IMR-90 (cell line): ENCODE data around the gene PTPRF. TPM values are rescaled to one million over a fixed set of nuclear protein-coding genes. Genes with fewer than 3 reads are reported as not detected.

Experiments used
- ATAC-seq: fragments of 200-7000 bp; cut with Tn5 transposase; 2 replicates; pipeline ENCODE4 v1.9.1; 2020; ENCODE audit warnings: low read depth, mild to moderate bottlenecking, moderate library complexity
- BruUV-seq: library from RNA; stranded (reverse); fragments of 400-500 nt; replicated peaks from 2 replicates; lab custom pipeline; 2021; lab: Mats Ljungman, UMichigan
- CTCF ChIA-PET: fragments of 300-600 bp; formaldehyde crosslinking; extraction: SDS; loops from one replicate; lab custom pipeline; 2021; ENCODE audit warnings: antibody characterized with exemption; lab: Yijun Ruan, JAX
- POLR2A ChIA-PET: fragments of 300-600 bp; sonication (Branson Sonifier 250); formaldehyde crosslinking; loops from one replicate; lab custom pipeline; 2022; ENCODE audit warnings: antibody characterized with exemption; ENCODE audit not compliant: unreplicated experiment; lab: Charles Lee
- DNase-seq: peaks from one replicate; pipeline ENCODE4 v3.0.0; 2013
- H2AFZ ChIP-seq: replicated peaks from 2 replicates; pipeline ENCODE3; 2013; ENCODE audit warnings: low read length, mild to moderate bottlenecking; ENCODE audit not compliant: poor library complexity
- H2AK5ac ChIP-seq: 2 replicates; pipeline ENCODE4 v1.6.1; 2013; ENCODE audit warnings: low read depth, low read length, inconsistent platforms
- H2AK9ac ChIP-seq: replicated peaks from 2 replicates; pipeline ENCODE3; 2013; ENCODE audit warnings: mild to moderate bottlenecking, low read depth, low read length, moderate library complexity; ENCODE audit not compliant: poor library complexity
- H2BK120ac ChIP-seq: 2 replicates; pipeline ENCODE4 v1.6.1; 2013; ENCODE audit warnings: low read depth, low read length, inconsistent platforms
- H2BK15ac ChIP-seq: 3 replicates; pipeline ENCODE4 v1.6.1; 2013; ENCODE audit warnings: low read depth, low read length, inconsistent platforms
- H2BK20ac ChIP-seq: 2 replicates; pipeline ENCODE4 v1.6.1; 2013; ENCODE audit warnings: low read depth, mild to moderate bottlenecking, inconsistent platforms, low read length, moderate library complexity
- H2BK5ac ChIP-seq: 2 replicates; pipeline ENCODE4 v1.6.1; 2013; ENCODE audit warnings: mild to moderate bottlenecking, low read depth, low read length, inconsistent platforms; ENCODE audit not compliant: poor library complexity, severe bottlenecking
- H3K14ac ChIP-seq: replicated peaks from 2 replicates; pipeline ENCODE4 v1.6.1; 2013; ENCODE audit warnings: low read depth, low read length, inconsistent platforms
- H3K18ac ChIP-seq: 2 replicates; pipeline ENCODE4 v1.6.1; 2013; ENCODE audit warnings: low read depth, low read length, control low read depth
- H3K23ac ChIP-seq: 2 replicates; pipeline ENCODE4 v1.6.1; 2013; ENCODE audit warnings: low read depth, low read length, inconsistent platforms
- H3K27ac ChIP-seq: 2 replicates; pipeline ENCODE4 v1.5.1; 2013; ENCODE audit warnings: mild to moderate bottlenecking, control low read depth, low read length; ENCODE audit not compliant: insufficient read depth
- H3K27me3 ChIP-seq: 2 replicates; pipeline ENCODE4 v1.6.1; 2013; ENCODE audit warnings: low read length; ENCODE audit not compliant: control insufficient read depth, insufficient read depth
- H3K36me3 ChIP-seq: 2 replicates; pipeline ENCODE4 v1.6.1; 2013; ENCODE audit warnings: low read length, mixed read lengths; ENCODE audit not compliant: control insufficient read depth, insufficient read depth
- H3K4ac ChIP-seq: 2 replicates; pipeline ENCODE4 v1.6.1; 2013; ENCODE audit warnings: low read depth, low read length, inconsistent platforms
- H3K4me1 ChIP-seq: 2 replicates; pipeline ENCODE4 v1.6.1; 2013; ENCODE audit warnings: low read length, mixed read lengths; ENCODE audit not compliant: control insufficient read depth, insufficient read depth
- H3K4me2 ChIP-seq: 2 replicates; pipeline ENCODE4 v1.6.1; 2013; ENCODE audit warnings: low read depth, mild to moderate bottlenecking, control low read depth, low read length, moderate library complexity
- H3K4me3 ChIP-seq: 2 replicates; pipeline ENCODE4 v1.5.1; 2013; ENCODE audit warnings: low read depth, mild to moderate bottlenecking, control low read depth, low read length, moderate library complexity; ENCODE audit not compliant: insufficient read depth
- H3K56ac ChIP-seq: 2 replicates; pipeline ENCODE4 v1.6.1; 2013; ENCODE audit warnings: low read length, inconsistent platforms; ENCODE audit not compliant: insufficient read depth; ENCODE audit errors: extremely low read depth
- H3K79me1 ChIP-seq, 2 experiments: 2 replicates each; pipeline ENCODE4 v1.6.1; 2013; ENCODE audit warnings: low read length in 2 of 2, inconsistent platforms in 1 of 2, low read depth in 1 of 2
- H3K9ac ChIP-seq: 2 replicates; pipeline ENCODE4 v1.6.1; 2013; ENCODE audit warnings: low read depth, low read length, control low read depth
- H3K9me1 ChIP-seq: 2 replicates; pipeline ENCODE4 v1.6.1; 2013; ENCODE audit warnings: low read length, inconsistent platforms; ENCODE audit not compliant: insufficient read depth
- H3K9me3 ChIP-seq: 2 replicates; pipeline ENCODE4 v1.6.1; 2013; ENCODE audit warnings: low read length; ENCODE audit not compliant: control insufficient read depth, insufficient read depth
- H4K20me1 ChIP-seq: 2 replicates; pipeline ENCODE4 v1.6.1; 2013; ENCODE audit warnings: low read length, inconsistent platforms; ENCODE audit not compliant: insufficient read depth
- H4K5ac ChIP-seq: 2 replicates; pipeline ENCODE4 v1.6.1; 2013; ENCODE audit warnings: mild to moderate bottlenecking, low read depth, low read length, control low read depth
- H4K8ac ChIP-seq, 2 experiments: 2 replicates each; pipeline ENCODE4 v1.6.1; 2013; ENCODE audit warnings: low read depth in 2 of 2, low read length in 2 of 2, control low read depth in 1 of 2, inconsistent platforms in 1 of 2
- H4K91ac ChIP-seq: 2 replicates; pipeline ENCODE4 v1.6.1; 2013; ENCODE audit warnings: low read depth, low read length, inconsistent platforms; ENCODE audit not compliant: insufficient read depth
- BHLHE40 ChIP-seq: fragments of 150-350 bp; IDR thresholded peaks from 2 replicates; pipeline ENCODE4 v1.6.1; 2016; ENCODE audit warnings: mild to moderate bottlenecking, low read depth, low read length
- CHD1 ChIP-seq: IDR thresholded peaks from 2 replicates; pipeline ENCODE4 v1.6.1; 2012; ENCODE audit warnings: low read depth, low read length, improper control_type of control experiment
- CTCF ChIP-seq: conservative IDR thresholded peaks from 2 replicates; pipeline ENCODE4 v1.5.1; 2012; ENCODE audit warnings: mild to moderate bottlenecking, low read depth, low read length, improper control_type of control experiment
- FOS ChIP-seq: fragments of 150-350 bp; IDR thresholded peaks from 2 replicates; pipeline ENCODE4 v1.6.1; 2016; ENCODE audit warnings: low read depth, low read length
- MAFK ChIP-seq: IDR thresholded peaks from 2 replicates; pipeline ENCODE4 v1.6.1; 2012; ENCODE audit warnings: low read depth, low read length, improper control_type of control experiment
- MAZ ChIP-seq: IDR thresholded peaks from 2 replicates; pipeline ENCODE4 v1.6.1; 2012; ENCODE audit warnings: low read depth, mild to moderate bottlenecking, low read length, improper control_type of control experiment, moderate library complexity, borderline replicate concordance
- MXI1 ChIP-seq: IDR thresholded peaks from 2 replicates; pipeline ENCODE4 v1.6.1; 2012; ENCODE audit warnings: low read depth, mild to moderate bottlenecking, low read length, moderate library complexity, borderline replicate concordance
- NFE2L2 ChIP-seq: fragments of 150-350 bp; IDR thresholded peaks from 2 replicates; pipeline ENCODE4 v1.6.1; 2016; ENCODE audit warnings: low read depth, mild to moderate bottlenecking, low read length
- RAD21 ChIP-seq: IDR thresholded peaks from 2 replicates; pipeline ENCODE4 v1.6.1; 2012; ENCODE audit warnings: low read length, improper control_type of control experiment
- RFX5 ChIP-seq: IDR thresholded peaks from 2 replicates; pipeline ENCODE4 v1.8.0; 2012; ENCODE audit warnings: low read depth, mild to moderate bottlenecking, low read length, moderate library complexity
- SMC3 ChIP-seq: fragments of 150-350 bp; IDR thresholded peaks from 2 replicates; pipeline ENCODE4 v1.6.1; 2016; ENCODE audit warnings: low read depth, mild to moderate bottlenecking, antibody characterized with exemption, low read length, moderate library complexity
- USF2 ChIP-seq: fragments of 150-350 bp; IDR thresholded peaks from 2 replicates; pipeline ENCODE4 v1.6.1; 2017; ENCODE audit warnings: mild to moderate bottlenecking, antibody characterized with exemption, low read length, low read depth
- WGBS, 2 experiments: methylation state at CpG; one replicate each; pipeline versions ENCODE4 v1.1.5 to v1.1.7; 2013; ENCODE audit warnings: missing lambda C conversion rate in 2 of 2; ENCODE audit not compliant: insufficient read length in 1 of 2; ENCODE audit errors: extremely low coverage in 2 of 2; 5-methylcytosine and 5-hydroxymethylcytosine counted together
- dilution Hi-C: fragments of 300-500 bp; cut with HindIII; formaldehyde crosslinking; loops from one replicate; pipeline ENCODE4 v1.14.3; 2018; ENCODE audit warnings: low sequenced_read_pairs; ENCODE audit not compliant: unreplicated experiment
- in situ Hi-C: fragments of 300-500 bp; cut with MboI; formaldehyde crosslinking; loops from 3 replicates; pipeline ENCODE4 v1.14.3; 2019; ENCODE audit warnings: low sequenced_read_pairs, inconsistent platforms, mixed read lengths
- intact Hi-C: fragments of 100-400 bp; cut with micrococcal nuclease; formaldehyde crosslinking; loops from 2 replicates; pipeline ENCODE4 v1.10.0; 2022
- polyA plus RNA-seq, 3 experiments: library from polyadenylated mRNA; depleted of rRNA; stranded (reverse); fragments of >200 nt; gene quantifications; 2 replicates each; pipeline ENCODE4 v1.2.3, GENCODE V29; 2012; ENCODE audit warnings: low replicate concordance in 1 of 3
- total RNA-seq: library from RNA; depleted of rRNA; stranded (reverse); fragments of >200 nt; gene quantifications from 2 replicates; pipeline ENCODE4 v1.2.3, GENCODE V29; 2012
- TF ChIP-seq, protein P1 (sequence below): fragments of 150-350 bp; IDR thresholded peaks from 2 replicates; pipeline ENCODE4 v1.6.1; 2016; ENCODE audit warnings: low read depth, mild to moderate bottlenecking, low read length, moderate library complexity, borderline replicate concordance

The PTPRF gene
- total and polyA plus RNA-seq, 2 of the 4 experiments (the other 2 are of a cell fraction): 25.8 to 92.3 TPM

GRCh38 chr1:43493661-43494450, 36.8 kb upstream of the PTPRF start:
- no peaks in the 10 kb centered on the region for H3K27me3 ChIP-seq
- peak overlapping the region; percentile 5; the same call in 1 of the 2 replicates for H3K23ac ChIP-seq
- DNase-seq: no peak
- intact Hi-C loops: no loop called here
- peak overlapping the region; percentile 63 for H2BK120ac ChIP-seq
- H3K4ac ChIP-seq: peak overlapping the region; percentile 3; the same call in 1 of the 2 replicates
- H3K36me3 ChIP-seq: no peaks in the 10 kb centered on the region
- H3K9me3 ChIP-seq: peaks cover 8% of the 10 kb centered on the region
- no peak overlapping the region for H3K27ac ChIP-seq
- no peak overlapping the region for H3K56ac ChIP-seq
- H2BK5ac ChIP-seq: peak overlapping the region; percentile 0
- H4K8ac ChIP-seq: peak overlapping the region; percentile 3 to 32
- no TSS peak for BruUV-seq
- dilution Hi-C loops: no loop called here
- ChIA-PET POLR2A (no interaction called here), CTCF (interaction anchor here (0.6 to 0.9 kb wide), 3 partner anchors 12 to 24 kb away, joined by 4 to 7 read pairs (median 6); no protein-coding TSS in a partner anchor)
- in situ Hi-C loops: no loop called here
- H4K5ac ChIP-seq: peak overlapping the region; percentile 33; the same call in 1 of the 2 replicates
- no peak overlapping the region for H3K4me3 ChIP-seq
- no peak overlapping the region for H2AK9ac ChIP-seq
- H4K91ac ChIP-seq: 0 out of 2 replicates have a peak overlapping the region, but pooled peaks have one; percentile 4
- peak overlapping the region; percentile 43; the same call in 1 of the 2 replicates for H3K18ac ChIP-seq
- H2AFZ ChIP-seq: peak overlapping the region; percentile 79
- H2BK20ac ChIP-seq: peak overlapping the region; percentile 53; the same call in 1 of the 2 replicates
- ATAC-seq: peak; percentile 81
- H3K4me1 ChIP-seq: peaks cover 6% of the 10 kb centered on the region
- peak overlapping the region; percentile 37; the same call in 2 of the 3 replicates for H2BK15ac ChIP-seq
- H2AK5ac ChIP-seq: no peak overlapping the region
- H3K14ac ChIP-seq: peak overlapping the region; percentile 24
- 33% methylated on average over 3 of the region's 11 CpGs; no CpG with 5 or more reads in 1 of the 2 experiments for WGBS, 2 experiments
- peak overlapping the region; percentile 7; the same call in 1 of the 2 replicates for H3K4me2 ChIP-seq
- H3K79me1 ChIP-seq: no peaks in the 10 kb centered on the region
- H4K20me1 ChIP-seq: no peaks in the 10 kb centered on the region
- peak overlapping the region; percentile 1; the same call in 1 of the 2 replicates for H3K9ac ChIP-seq
- no peaks in the 10 kb centered on the region for H3K9me1 ChIP-seq
- TF ChIP-seq SMC3: no peak
- no peak for TF ChIP-seq USF2
- TF ChIP-seq FOS: no peak
- TF ChIP-seq CTCF: no peak
- no peak for TF ChIP-seq MAZ
- TF ChIP-seq RFX5: no peak
- no peak for TF ChIP-seq CHD1
- no peak for TF ChIP-seq RAD21
- no peak for TF ChIP-seq MXI1
- TF ChIP-seq, protein P1, sequence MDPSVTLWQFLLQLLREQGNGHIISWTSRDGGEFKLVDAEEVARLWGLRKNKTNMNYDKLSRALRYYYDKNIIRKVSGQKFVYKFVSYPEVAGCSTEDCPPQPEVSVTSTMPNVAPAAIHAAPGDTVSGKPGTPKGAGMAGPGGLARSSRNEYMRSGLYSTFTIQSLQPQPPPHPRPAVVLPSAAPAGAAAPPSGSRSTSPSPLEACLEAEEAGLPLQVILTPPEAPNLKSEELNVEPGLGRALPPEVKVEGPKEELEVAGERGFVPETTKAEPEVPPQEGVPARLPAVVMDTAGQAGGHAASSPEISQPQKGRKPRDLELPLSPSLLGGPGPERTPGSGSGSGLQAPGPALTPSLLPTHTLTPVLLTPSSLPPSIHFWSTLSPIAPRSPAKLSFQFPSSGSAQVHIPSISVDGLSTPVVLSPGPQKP: no peak
- TF ChIP-seq BHLHE40: no peak
- no peak for TF ChIP-seq NFE2L2
- TF ChIP-seq MAFK: no peak
